RKO (cell line): ENCODE measurements around the gene USP35.
A peak's percentile ranks its signal among the peaks of the same experiment; 100 is the strongest.
"Not testable (repeated sequence)": the region's sequence is repeated elsewhere in the genome, so short reads cannot be mapped to it uniquely, and the experiment has no call there.

ENCODE experiments used
- DNase-seq: peaks from one replicate; pipeline ENCODE4 v3.0.0-alpha.2; 2016; ENCODE audit warnings: low spot score

Gene USP35

DNA sequence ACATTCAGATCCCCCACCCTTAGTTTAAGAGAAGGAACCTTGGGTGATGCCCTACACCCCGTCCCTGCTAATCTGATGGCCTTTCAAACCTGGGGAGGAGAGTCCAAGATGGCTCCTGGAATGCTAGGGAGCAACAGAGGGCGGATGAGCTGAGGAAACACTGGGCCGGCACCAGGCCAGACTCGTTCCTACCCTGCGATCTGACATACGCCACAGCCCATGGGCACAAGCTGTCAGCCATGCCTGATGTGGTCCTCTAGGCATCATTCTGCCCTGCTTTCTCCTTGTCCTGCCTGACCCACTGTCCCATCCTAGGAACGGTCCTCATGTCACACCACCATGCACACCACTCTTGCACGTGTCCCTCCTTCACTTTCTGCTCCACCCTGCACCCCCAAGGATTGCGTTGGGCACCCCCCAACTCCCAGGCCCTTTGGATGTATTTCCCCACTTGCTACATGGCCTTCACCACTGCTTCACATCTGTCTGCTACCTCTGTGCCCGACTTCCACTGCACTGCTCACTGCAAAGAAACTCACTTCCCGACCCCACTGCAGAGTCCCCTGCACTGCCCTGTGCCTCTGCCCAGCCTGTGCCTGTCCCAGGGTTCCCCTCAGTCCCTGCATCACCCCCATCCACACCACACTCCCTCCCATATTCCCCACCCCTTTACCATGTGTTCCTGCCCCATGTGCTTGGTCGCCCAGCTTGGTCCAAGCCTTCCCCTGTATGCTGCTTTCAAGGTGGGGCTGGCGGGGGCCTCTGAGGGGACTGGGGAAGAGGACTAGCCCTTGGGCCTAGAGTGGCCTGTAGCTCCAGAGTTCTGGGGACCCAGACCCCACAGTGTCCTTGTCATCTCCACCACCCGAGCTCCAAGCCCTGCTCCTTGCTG is 29.2 kb downstream of the USP35 start:
- no peak for DNase-seq

GRCh38 chr11:78218707-78219492 is 30.2 kb downstream of the USP35 start:
- DNase-seq: no peak

DNA sequence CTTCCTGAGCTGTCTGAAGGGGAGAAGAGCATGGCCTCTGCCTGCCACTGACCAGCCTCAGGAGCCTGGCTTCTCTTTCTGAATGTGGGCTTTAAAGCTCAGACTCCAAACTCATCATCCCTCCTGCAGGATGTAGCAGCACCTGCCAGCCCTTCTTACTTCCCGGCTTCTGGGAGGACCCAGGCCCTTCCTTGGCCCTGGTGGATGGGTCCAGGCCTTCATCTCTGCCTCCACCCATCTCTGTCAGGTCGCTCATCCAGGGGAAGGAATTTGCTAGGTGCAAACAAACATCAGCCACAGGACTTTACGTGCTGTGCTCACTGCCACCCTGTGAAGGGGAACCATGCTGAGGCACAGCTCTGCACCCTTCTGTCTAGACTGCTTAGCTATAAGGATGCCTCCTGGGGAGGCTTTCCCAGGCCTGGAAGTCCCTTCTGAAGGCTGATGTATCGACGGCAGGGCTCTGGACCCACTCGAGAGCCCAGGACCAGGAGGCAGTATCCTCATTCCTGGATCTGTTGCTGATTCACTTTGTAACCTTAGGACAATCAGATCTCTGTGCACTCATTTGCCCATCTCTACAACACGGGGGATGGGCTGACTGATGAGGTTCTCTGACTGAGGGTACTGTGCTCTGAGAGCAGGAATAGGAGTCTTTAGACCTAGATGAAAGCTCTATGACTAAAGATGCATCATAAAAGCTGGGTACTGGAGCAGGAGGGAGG is 30.9 kb downstream of the USP35 start:
- no peak for DNase-seq

GRCh38 chr11:78220218-78221157 is 31.8 kb downstream of the USP35 start:
- DNase-seq: no peak

GRCh38 chr11:78221396-78222315 is 32.9 kb downstream of the USP35 start:
- no peak for DNase-seq

GRCh38 chr11:78222726-78223125 is 34.0 kb downstream of the USP35 start:
- DNase-seq: not testable (repeated sequence)

DNA sequence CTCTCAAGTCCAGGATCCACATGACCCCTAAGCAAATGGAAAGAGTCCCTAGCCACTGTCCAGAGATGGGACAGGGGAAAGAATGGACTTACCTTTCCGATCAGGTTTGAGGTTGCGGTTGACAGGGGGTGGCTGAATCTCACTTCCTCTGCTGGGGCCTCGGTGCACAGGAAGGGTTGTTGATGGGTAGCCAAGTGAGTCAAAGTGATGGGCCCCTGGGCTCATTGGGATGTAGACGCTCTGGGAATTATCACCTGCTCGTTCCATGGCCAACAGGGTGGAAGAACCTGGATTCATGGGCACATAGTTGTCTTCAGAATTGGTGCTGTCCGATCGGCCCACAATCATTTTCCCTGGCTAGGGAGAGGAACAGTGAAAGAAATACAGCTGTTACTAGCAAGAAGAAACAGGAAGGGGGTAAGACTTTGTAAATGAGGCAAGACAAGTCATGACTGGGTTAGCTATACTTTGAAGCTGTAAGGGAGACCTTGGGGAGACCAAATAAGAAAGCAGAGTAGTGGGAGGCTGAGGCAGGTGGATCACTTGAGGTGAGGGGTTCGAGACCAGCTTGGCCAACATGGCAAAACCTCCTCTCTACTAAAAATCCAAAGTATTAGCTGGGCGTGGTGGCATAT is 34.7 kb downstream of the USP35 start:
- no peak for DNase-seq

- no peak for DNase-seq
Measured at GRCh38 chr11:78224506-78224905, 35.8 kb downstream of the USP35 start.

DNA sequence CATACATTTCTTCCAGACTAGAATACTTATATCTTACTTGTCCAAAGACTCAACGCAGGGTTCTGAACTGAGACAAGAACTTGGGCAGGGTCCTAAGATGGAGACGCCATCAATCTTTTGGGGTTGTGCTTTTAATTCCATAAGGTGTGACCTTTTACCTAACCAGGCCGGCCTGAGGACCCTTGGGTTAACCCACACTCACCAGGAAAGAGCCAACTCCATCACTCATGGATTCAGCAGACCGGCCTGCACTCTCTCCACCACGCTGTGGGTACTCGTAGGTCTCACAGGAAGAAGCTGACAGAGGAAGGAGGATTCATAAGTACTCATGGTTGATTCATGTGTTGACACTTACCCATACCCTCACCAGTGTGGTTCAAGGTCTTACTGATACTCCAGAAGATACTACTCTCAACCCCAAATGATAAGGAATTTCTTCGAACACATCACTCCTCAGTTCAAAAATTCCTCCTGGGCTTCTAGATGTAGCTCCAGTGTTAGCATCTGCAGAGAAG is 36.2 kb downstream of the USP35 start:
- no peak for DNase-seq

- no peak for DNase-seq
Measured at GRCh38 chr11:78226684-78227680, 38.3 kb downstream of the USP35 start.

DNA sequence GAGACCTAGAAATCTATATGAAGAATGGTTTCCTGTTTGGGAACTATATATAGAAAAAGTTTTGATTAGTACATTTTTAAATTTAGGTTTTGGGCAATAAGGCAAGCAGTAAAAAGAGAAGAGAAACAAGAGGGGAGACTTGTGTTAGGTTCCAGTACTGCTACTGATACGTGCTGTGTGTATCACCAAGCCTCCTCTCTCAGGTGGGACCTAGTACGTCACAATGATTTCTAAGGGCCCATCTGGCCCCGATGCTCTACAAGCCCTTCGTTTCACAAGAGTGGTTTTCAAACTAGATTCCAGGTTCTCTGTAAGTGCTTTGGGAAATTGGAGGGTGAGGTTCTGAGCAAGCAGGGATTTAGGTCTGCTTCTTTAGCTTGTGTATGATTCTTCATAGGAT is 39.2 kb downstream of the USP35 start:
- no peak for DNase-seq

DNA sequence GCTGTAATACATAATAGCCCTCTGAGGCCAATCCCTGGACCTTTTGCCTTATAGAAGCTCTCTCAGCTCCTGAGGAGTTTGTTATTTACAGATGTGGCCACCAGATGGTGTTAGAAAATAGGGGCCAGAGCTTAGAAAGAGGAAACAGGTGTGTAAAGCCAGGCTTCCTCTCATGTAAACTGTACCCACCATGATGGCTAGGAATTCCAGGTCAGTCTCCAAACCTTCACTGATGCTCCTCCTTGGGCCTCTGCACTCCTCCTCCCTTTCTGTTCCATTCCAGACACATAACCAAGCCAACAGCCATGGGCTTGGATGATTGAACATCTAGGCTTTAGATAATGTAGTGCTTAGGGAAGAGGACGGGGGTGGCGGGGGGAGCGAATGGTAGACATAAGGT is 39.7 kb downstream of the USP35 start:
- peak; percentile 60 for DNase-seq

- DNase-seq: no peak
Measured at GRCh38 chr11:78229106-78229505, 40.4 kb downstream of the USP35 start.

DNA sequence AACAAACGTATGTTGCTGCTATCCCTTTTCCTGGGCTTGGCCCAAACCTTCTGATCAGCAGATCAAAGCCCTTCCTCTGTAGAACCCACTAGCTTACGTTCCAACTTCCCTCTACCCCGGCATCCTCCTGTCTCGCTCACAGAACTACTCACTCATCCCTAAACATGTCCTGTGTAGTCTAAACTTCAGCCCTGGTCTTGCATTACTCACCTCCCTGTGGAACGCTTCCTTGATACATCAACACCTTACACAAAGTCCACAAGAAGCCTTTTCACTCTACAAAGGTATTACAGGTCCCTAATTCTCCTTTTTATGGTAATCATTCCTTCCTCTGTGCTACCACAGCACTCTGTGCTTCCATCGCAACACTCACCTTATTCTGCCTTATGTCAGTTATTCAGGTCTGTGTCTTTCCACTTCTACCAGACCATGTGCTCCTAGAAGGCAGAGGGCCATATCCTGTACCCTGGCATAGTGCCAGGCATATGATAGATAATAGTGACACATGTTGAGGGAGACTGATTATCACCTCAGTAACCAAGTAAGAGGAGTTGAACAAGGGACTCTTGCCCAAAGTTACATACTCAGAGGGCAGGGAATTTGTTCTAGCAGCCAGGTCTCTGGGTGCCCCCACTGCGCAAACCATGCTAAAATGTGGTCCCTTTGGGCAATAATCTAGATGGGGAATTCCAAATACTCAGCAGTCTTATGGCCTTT is 41.6 kb downstream of the USP35 start:
- DNase-seq: no peak

- DNase-seq: no peak
Measured at GRCh38 chr11:78231962-78232501, 43.3 kb downstream of the USP35 start.

DNA sequence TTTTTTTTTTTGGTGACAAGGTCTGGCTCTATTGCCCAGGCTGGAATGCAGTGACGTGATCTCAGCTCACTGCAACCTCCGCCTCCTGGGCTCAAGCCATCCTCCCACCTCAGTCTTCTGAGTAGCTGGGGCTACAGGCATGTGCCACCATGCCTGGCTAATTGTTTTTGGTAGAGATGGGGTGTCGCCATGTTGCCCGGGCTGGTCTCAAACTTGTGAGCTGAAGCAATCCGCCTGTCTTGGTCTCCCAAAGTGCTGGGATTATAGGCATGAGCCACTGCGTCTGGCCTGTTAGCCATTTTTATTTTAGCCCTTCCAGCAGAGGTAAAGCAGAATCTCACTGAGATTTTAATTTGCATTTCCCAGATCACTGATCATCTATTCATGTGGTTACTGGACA is 44.3 kb downstream of the USP35 start:
- DNase-seq: not testable (repeated sequence)

- no peak for DNase-seq
Measured at GRCh38 chr11:78234006-78234405, 45.3 kb downstream of the USP35 start.
